Stimulated activated CD4-positive, alpha-beta T cell treated with anti-CD3 and anti-CD28 coated beads, Interleukin-2, amount 100 ng/mL, for 48 hours (primary cell): ENCODE data around the gene ARL15.
"Not testable (repeated sequence)": the region's sequence is repeated elsewhere in the genome, so short reads cannot be mapped to it uniquely, and the experiment has no call there.

Experiments
- DNase-seq, 2 donors: peaks; one replicate each; pipeline ENCODE4 v3.0.0-alpha.2; 2020

Gene ARL15

GRCh38 chr5:54310433-54311175 lies at the start of gene ARL15:
ARL15 (minus strand) TSS chr5:54310573.
- DNase-seq: peak; percentile 94

- no peak for DNase-seq
These were observed 49.7 kb upstream of the ARL15 start for GRCh38 chr5:54360089-54360488.

GRCh38 chr5:54357408-54358058 lies 47.2 kb upstream of the ARL15 start:
- no peak for DNase-seq

- not testable (repeated sequence) for DNase-seq
These were observed 43.7 kb upstream of the ARL15 start for GRCh38 chr5:54353933-54354564.

GRCh38 chr5:54352580-54352979 lies 42.2 kb upstream of the ARL15 start:
- not testable (repeated sequence) for DNase-seq

GRCh38 chr5:54347221-54347865 lies 37.0 kb upstream of the ARL15 start:
- no peak for DNase-seq

- DNase-seq: no peak
These were observed 34.3 kb upstream of the ARL15 start for GRCh38 chr5:54344653-54345052.

- no peak for DNase-seq
These were observed 31.6 kb upstream of the ARL15 start for GRCh38 chr5:54341971-54342370.

GRCh38 chr5:54337523-54337922 lies 27.1 kb upstream of the ARL15 start:
- DNase-seq: no peak

GRCh38 chr5:54332720-54333119 lies 22.3 kb upstream of the ARL15 start:
- no peak for DNase-seq

GRCh38 chr5:54329731-54330709 lies 19.6 kb upstream of the ARL15 start:
- no peak for DNase-seq

- no peak for DNase-seq
These were observed 16.4 kb upstream of the ARL15 start for GRCh38 chr5:54326662-54327270.

GRCh38 chr5:54325610-54326311 lies 15.4 kb upstream of the ARL15 start:
- no peak for DNase-seq

- no peak for DNase-seq
These were observed 14.9 kb upstream of the ARL15 start for GRCh38 chr5:54325272-54325609.

- DNase-seq: no peak
These were observed 14.4 kb upstream of the ARL15 start for GRCh38 chr5:54324651-54325271.

GRCh38 chr5:54323495-54323894 lies 13.1 kb upstream of the ARL15 start:
- no peak for DNase-seq

GRCh38 chr5:54320256-54320655 lies 9.9 kb upstream of the ARL15 start:
- DNase-seq: no peak

GRCh38 chr5:54317511-54318260 lies 7.3 kb upstream of the ARL15 start:
- no peak for DNase-seq

- no peak for DNase-seq
These were observed 5.6 kb upstream of the ARL15 start for GRCh38 chr5:54315736-54316528.
